H1 (cell line): ENCODE results near the gene PLPPR2. TPM values are rescaled to one million over a fixed set of nuclear protein-coding genes. Genes with fewer than 3 reads are reported as not detected.
A peak's percentile ranks its signal among the peaks of the same experiment; 100 is the strongest.
"Not testable (repeated sequence)": the region's sequence is repeated elsewhere in the genome, so short reads cannot be mapped to it uniquely, and the experiment has no call there.

Experiments used
- CTCF ChIA-PET: fragments of 300-600 bp; sonication (Branson Sonifier 250); formaldehyde crosslinking; loops from one replicate; lab custom pipeline; 2021; ENCODE audit not compliant: partially characterized antibody; lab: Charles Lee
- POLR2A ChIA-PET: fragments of 300-600 bp; sonication (Branson Sonifier 250); formaldehyde crosslinking; loops from one replicate; lab custom pipeline; 2021; ENCODE audit warnings: inconsistent platforms; ENCODE audit not compliant: partially characterized antibody; lab: Charles Lee
- DNase-seq, 2 experiments: peaks; one replicate each; pipeline versions ENCODE4 v3.0.0 to v3.0.0-alpha.2; 2010 to 2022; ENCODE audit warnings: low spot score in 2 of 2, low read depth in 1 of 2, mixed read lengths in 1 of 2
- FAIRE-seq: peaks from 2 replicates; lab custom pipeline; 2011; peaks lifted over from hg19 to GRCh38; lab: Jason Lieb, UNC
- H2AFZ ChIP-seq: 2 replicates; pipeline ENCODE4 v1.8.1; 2012; ENCODE audit warnings: low read length, inconsistent platforms
- H2AK5ac ChIP-seq: 2 replicates; pipeline ENCODE4 v1.6.1; 2013; ENCODE audit warnings: low read depth, low read length
- H2BK120ac ChIP-seq: replicated peaks from 2 replicates; pipeline ENCODE3; 2013; ENCODE audit warnings: low read depth, low read length, inconsistent platforms
- H2BK12ac ChIP-seq: 2 replicates; pipeline ENCODE4 v1.6.1; 2013; ENCODE audit warnings: low read depth, low read length
- H2BK15ac ChIP-seq: 2 replicates; pipeline ENCODE4 v1.6.1; 2013; ENCODE audit warnings: low read length
- H2BK20ac ChIP-seq: 2 replicates; pipeline ENCODE4 v1.6.1; 2013; ENCODE audit warnings: low read length
- H2BK5ac ChIP-seq: 2 replicates; pipeline ENCODE4 v1.6.1; 2013; ENCODE audit warnings: low read depth, low read length
- H3K14ac ChIP-seq: 2 replicates; pipeline ENCODE4 v1.6.1; 2013; ENCODE audit warnings: inconsistent platforms; ENCODE audit not compliant: insufficient read length
- H3K18ac ChIP-seq: 2 replicates; pipeline ENCODE4 v1.6.1; 2013; ENCODE audit warnings: low read length; ENCODE audit errors: extremely low read depth
- H3K23ac ChIP-seq: 2 replicates; pipeline ENCODE4 v1.6.1; 2013; ENCODE audit warnings: inconsistent platforms; ENCODE audit not compliant: insufficient read length
- H3K23me2 ChIP-seq: 2 replicates; pipeline ENCODE4 v1.6.1; 2013; ENCODE audit warnings: low read depth, low read length
- H3K27ac ChIP-seq: 2 replicates; pipeline ENCODE4 v1.6.1; 2011; ENCODE audit warnings: low read depth, low read length, inconsistent platforms
- H3K27me3 ChIP-seq, 4 experiments: replicated peaks in 1 of 4; 1 replicate in 1 of 4; 2 replicates in 3 of 4; pipeline versions ENCODE4 v1.6.1 to v1.8.1; 2011 to 2013; ENCODE audit warnings: low read length in 3 of 4, mild to moderate bottlenecking in 3 of 4, inconsistent platforms in 2 of 4, mixed read lengths in 2 of 4, moderate library complexity in 1 of 4; ENCODE audit not compliant: control insufficient read depth in 3 of 4, insufficient read depth in 3 of 4; ENCODE audit errors: extremely low read depth in 1 of 4
- H3K36me3 ChIP-seq, 4 experiments: 2 replicates each; pipeline versions ENCODE4 v1.6.1 to v1.8.1; 2011 to 2013; ENCODE audit warnings: mild to moderate bottlenecking in 4 of 4, low read length in 3 of 4, moderate library complexity in 2 of 4, control low read depth in 1 of 4, inconsistent platforms in 1 of 4; ENCODE audit not compliant: insufficient read depth in 4 of 4, control insufficient read depth in 2 of 4
- H3K4ac ChIP-seq: replicated peaks from 2 replicates; pipeline ENCODE3; 2013; ENCODE audit warnings: low read length, low read depth, mixed read lengths, inconsistent platforms; ENCODE audit not compliant: insufficient read length
- H3K4me1 ChIP-seq, 4 experiments: replicated peaks in 1 of 4; 1 replicate in 1 of 4; 2 replicates in 3 of 4; pipeline versions ENCODE4 v1.6.1 to v1.8.1; 2011 to 2013; ENCODE audit warnings: low read length in 3 of 4, inconsistent platforms in 2 of 4, mixed read lengths in 1 of 4; ENCODE audit not compliant: insufficient read depth in 4 of 4, control insufficient read depth in 3 of 4
- H3K4me2 ChIP-seq, 2 experiments: 2 replicates each; pipeline versions ENCODE4 v1.6.1 to v1.8.1; 2011 to 2013; ENCODE audit warnings: low read depth in 2 of 2, low read length in 2 of 2, control low read depth in 1 of 2, inconsistent platforms in 1 of 2, mild to moderate bottlenecking in 1 of 2; ENCODE audit not compliant: insufficient read depth in 1 of 2
- H3K4me3 ChIP-seq, 4 experiments: fragments of 200-600, 300-600 bp in 1 of 4; sonication (generic), shearing (Covaris generic), sonication (Bioruptor Twin) in 1 of 4; 2 replicates each; pipeline versions ENCODE4 v1.5.1 to v1.8.1; 2011 to 2016; ENCODE audit warnings: low read length in 4 of 4, low read depth in 3 of 4, control low read depth in 2 of 4, inconsistent platforms in 2 of 4, mild to moderate bottlenecking in 2 of 4, mixed read lengths in 1 of 4, moderate library complexity in 1 of 4; ENCODE audit not compliant: insufficient read depth in 2 of 4; ENCODE audit errors: extremely low read depth in 1 of 4
- H3K56ac ChIP-seq: replicated peaks from 2 replicates; pipeline ENCODE3; 2013; ENCODE audit warnings: low read depth, mild to moderate bottlenecking, mixed read lengths, low read length, inconsistent platforms; ENCODE audit not compliant: insufficient read length
- H3K79me1 ChIP-seq: 2 replicates; pipeline ENCODE4 v1.6.1; 2013; ENCODE audit warnings: low read depth, low read length, control low read depth
- H3K79me2 ChIP-seq, 2 experiments: 2 replicates each; pipeline versions ENCODE4 v1.6.1 to v1.8.1; 2012 to 2013; ENCODE audit warnings: low read length in 2 of 2, mild to moderate bottlenecking in 2 of 2, inconsistent platforms in 1 of 2; ENCODE audit not compliant: insufficient read depth in 2 of 2, control insufficient read depth in 1 of 2
- H3K9ac ChIP-seq, 4 experiments: replicated peaks in 1 of 4; 1 replicate in 1 of 4; 2 replicates in 3 of 4; pipeline versions ENCODE4 v1.6.1 to v1.8.1; 2011 to 2013; ENCODE audit warnings: low read depth in 3 of 4, low read length in 3 of 4, control low read depth in 2 of 4, mild to moderate bottlenecking in 2 of 4, moderate library complexity in 2 of 4, inconsistent platforms in 1 of 4; ENCODE audit errors: extremely low read depth in 1 of 4
- H3K9me3 ChIP-seq, 2 experiments: 2 replicates each; pipeline versions ENCODE4 v1.6.1 to v1.8.1; 2012 to 2013; ENCODE audit warnings: mild to moderate bottlenecking in 2 of 2, moderate library complexity in 2 of 2, control low read depth in 1 of 2, inconsistent platforms in 1 of 2, low read depth in 1 of 2, low read length in 1 of 2, mixed read lengths in 1 of 2; ENCODE audit not compliant: insufficient read depth in 2 of 2
- H4K20me1 ChIP-seq, 2 experiments: replicated peaks in 1 of 2; 2 replicates each; pipeline versions ENCODE3 to v1.8.1; 2011 to 2013; ENCODE audit warnings: inconsistent platforms in 2 of 2, low read length in 2 of 2, mild to moderate bottlenecking in 1 of 2; ENCODE audit not compliant: insufficient read depth in 2 of 2, control insufficient read depth in 1 of 2
- H4K5ac ChIP-seq: 2 replicates; pipeline ENCODE4 v1.6.1; 2013; ENCODE audit warnings: low read length, low read depth, mixed read lengths, inconsistent platforms; ENCODE audit not compliant: insufficient read length
- H4K8ac ChIP-seq: 2 replicates; pipeline ENCODE4 v1.8.0; 2013; ENCODE audit warnings: mild to moderate bottlenecking, moderate library complexity, low read length, inconsistent platforms; ENCODE audit not compliant: insufficient read depth; ENCODE audit errors: extremely low read depth
- H4K91ac ChIP-seq: replicated peaks from 2 replicates; pipeline ENCODE3; 2013; ENCODE audit warnings: low read length, mixed read lengths, inconsistent platforms; ENCODE audit not compliant: insufficient read length
- KDM1A ChIP-seq: fragments of 200-600, 300-600 bp; sonication (generic); IDR thresholded peaks from 2 replicates; pipeline ENCODE4 v1.7.1; 2016; ENCODE audit warnings: mild to moderate bottlenecking, low read length, borderline replicate concordance
- WGBS, 2 experiments: shearing (Covaris generic) in 1 of 2; methylation state at CpG; one replicate each; pipeline versions ENCODE4 v1.1.6 to v1.1.7; 2013 to 2015; ENCODE audit warnings: low lambda C conversion rate in 2 of 2, mixed read lengths in 2 of 2, inconsistent platforms in 1 of 2, low coverage in 1 of 2, missing lambda C conversion rate in 1 of 2; ENCODE audit not compliant: insufficient replicate concordance in 2 of 2, insufficient coverage in 1 of 2, insufficient read length in 1 of 2; ENCODE audit errors: extremely low coverage in 1 of 2, missing lambda C conversion rate in 1 of 2; 5-methylcytosine and 5-hydroxymethylcytosine counted together
- polyA plus RNA-seq, 7 experiments: library from polyadenylated mRNA; depleted of rRNA in 3 of 7; stranded (reverse) in 5 of 7; unstranded in 2 of 7; fragments of >200 nt in 5 of 7; fragments of 200-250 nt in 2 of 7; gene quantifications; 1 replicate in 5 of 7; 2 replicates in 1 of 7; 4 replicates in 1 of 7; pipeline versions ENCODE4 v1.2.1 to v1.2.3, GENCODE V29; 2011 to 2013; ENCODE audit warnings: missing spikeins in 2 of 7, mixed read lengths in 2 of 7
- total RNA-seq: library from RNA; stranded (reverse); fragmentation: NEBNext Ultra II Directional; extraction: Animal tissue kit (Norgen Biotek cat#: 25700); gene quantifications from 2 replicates; pipeline ENCODE4 v1.2.1, GENCODE V29; 2021

Gene PLPPR2
- total and polyA plus RNA-seq, 2 of the 8 experiments (the other 6 are each of a cell fraction or from before 2014, with no cell fraction given): 7.2 to 11.7 TPM

DNA sequence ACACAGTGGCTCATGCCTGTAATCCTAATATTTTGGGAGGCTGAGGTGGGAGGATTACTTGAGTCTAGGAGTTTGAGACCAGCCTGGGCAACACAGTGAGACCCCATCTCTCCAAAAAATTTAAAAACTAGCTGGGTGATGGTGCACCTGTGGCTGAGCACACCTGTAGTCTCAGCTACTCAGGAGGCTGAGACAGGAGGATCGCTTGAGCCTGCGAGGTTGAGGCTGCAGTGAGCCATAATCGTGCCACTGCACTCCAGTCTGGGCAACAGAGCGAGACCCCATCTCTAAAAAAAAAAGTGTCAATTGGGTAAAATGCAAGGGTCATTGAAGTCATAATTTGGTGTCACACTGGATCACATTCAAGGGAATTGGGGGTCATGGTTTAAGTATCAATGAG, 1.1 kb upstream of the PLPPR2 start:
- POLR2A ChIA-PET: interaction anchor here (0.6 to 1.8 kb wide), 3 partner anchors 12 to 97 kb away, joined by 3 to 6 read pairs (median 3); no protein-coding TSS in a partner anchor
- peak; percentile 51; the same call in 1 of the 2 replicates for TF ChIP-seq KDM1A
- TF ChIP-seq, all 59 proteins: peak for 1; not testable (repeated sequence) for 58
- H3K27ac ChIP-seq, H4K91ac ChIP-seq, H3K4ac ChIP-seq, H3K18ac ChIP-seq, H2BK5ac ChIP-seq, H3K9ac ChIP-seq, H2BK20ac ChIP-seq, H2AFZ ChIP-seq, H3K79me1 ChIP-seq, H3K56ac ChIP-seq, H3K4me1 ChIP-seq, DNase-seq, H2BK12ac ChIP-seq, H2BK15ac ChIP-seq, H4K8ac ChIP-seq, H3K4me3 ChIP-seq, H3K14ac ChIP-seq, H3K36me3 ChIP-seq, H3K9me3 ChIP-seq, H3K4me2 ChIP-seq, H4K5ac ChIP-seq, H2AK5ac ChIP-seq, H3K79me2 ChIP-seq, H4K20me1 ChIP-seq, H2BK120ac ChIP-seq, H3K23ac ChIP-seq, FAIRE-seq: not testable (repeated sequence)
- CTCF ChIA-PET: interaction anchor here (0.7 to 1.4 kb wide), 3 partner anchors 23 to 1857 kb away, joined by 3 to 4 read pairs (median 3); no protein-coding TSS in a partner anchor
- H3K27me3 ChIP-seq: peaks cover 0 to 13% (median 10%) of the 10 kb centered on the region in 4 experiments; a peak in 3 of 7 replicates
- peaks cover 11% of the 10 kb centered on the region; the same call in 1 of the 2 replicates for H3K23me2 ChIP-seq
- WGBS, 2 experiments: 88% methylated on average over 4 of the region's 4 CpGs; no CpG with 5 or more reads in 1 of the 2 experiments
